ENCODE data around the gene DIS3L. TPM values are rescaled to one million over a fixed set of nuclear protein-coding genes. Genes with fewer than 3 reads are reported as not detected.

The DIS3L gene
- total RNA-seq, 6 donors from 2014 or later, result 20.1 to 48.2 (median 26.9) TPM

GRCh38 chr15:66309828-66310227 lies 16.5 kb downstream of the DIS3L start:
- Histone ChIP-seq H3K4me3 (no peak overlapping the region), H3K36me3 (peaks cover 7 to 86% (median 50%) of the 10 kb centered on the region in 4 donors), H3K27ac (no peak overlapping the region), H3K4me1 (no peaks in the 10 kb centered on the region), H3K9me3 (no peaks in the 10 kb centered on the region), H3K27me3 (no peaks in the 10 kb centered on the region)
- no peak for DNase-seq
- WGBS, 2 donors, result 96 to 100% methylated on average over 3 of the region's 3 CpGs
- no peak for ATAC-seq (ENCODE audit: low FRiP score in 2 of 2)
- no peak for TF ChIP-seq POLR2AphosphoS5 (IDR thresholded peaks at IDR 0.05)
- TF ChIP-seq CTCF (IDR thresholded peaks at IDR 0.05), result no peak
- no peak for TF ChIP-seq POLR2A (IDR thresholded peaks at IDR 0.05)
- no peak for TF ChIP-seq EP300 (IDR thresholded peaks at IDR 0.05)

- Histone ChIP-seq H3K4me1 (no peaks in the 10 kb centered on the region), H3K9me3 (no peaks in the 10 kb centered on the region), H3K27me3 (no peaks in the 10 kb centered on the region), H3K36me3 (peaks cover 7 to 91% (median 58%) of the 10 kb centered on the region in 4 donors), H3K4me3 (no peak overlapping the region), H3K27ac (no peak overlapping the region)
- no peak for DNase-seq
- no peak for ATAC-seq (ENCODE audit: low FRiP score in 2 of 2)
- 83 to 86% methylated on average over 2 of the region's 2 CpGs for WGBS, 2 donors
- TF ChIP-seq POLR2A (IDR thresholded peaks at IDR 0.05), result no peak
- TF ChIP-seq CTCF (IDR thresholded peaks at IDR 0.05), result no peak
- no peak for TF ChIP-seq POLR2AphosphoS5 (IDR thresholded peaks at IDR 0.05)
- TF ChIP-seq EP300 (IDR thresholded peaks at IDR 0.05), result no peak
These were observed 17.4 kb downstream of the DIS3L start for GRCh38 chr15:66310786-66311185.

- Histone ChIP-seq H3K4me3 (no peak overlapping the region), H3K27ac (no peak overlapping the region), H3K4me1 (no peaks in the 10 kb centered on the region), H3K27me3 (no peaks in the 10 kb centered on the region), H3K36me3 (peaks cover 7 to 94% (median 61%) of the 10 kb centered on the region in 4 donors), H3K9me3 (no peaks in the 10 kb centered on the region)
- 94 to 98% methylated on average over 2 of the region's 2 CpGs for WGBS, 2 donors
- ATAC-seq (ENCODE audit: low FRiP score in 2 of 2), result no peak
- TF ChIP-seq EP300 (IDR thresholded peaks at IDR 0.05), result no peak
- DNase-seq, result no peak
These were observed 18.8 kb downstream of the DIS3L start for GRCh38 chr15:66312144-66312543.

- TF ChIP-seq EP300 (IDR thresholded peaks at IDR 0.05), result no peak
- Histone ChIP-seq H3K4me3 (no peak overlapping the region), H3K4me1 (no peaks in the 10 kb centered on the region), H3K27ac (no peak overlapping the region), H3K27me3 (no peaks in the 10 kb centered on the region), H3K9me3 (no peaks in the 10 kb centered on the region), H3K36me3 (peaks cover 13 to 96% (median 52%) of the 10 kb centered on the region in 4 donors)
- DNase-seq (no peak), ATAC-seq (ENCODE audit: low FRiP score in 2 of 2) (no peak)
- 88 to 91% methylated on average over 12 of the region's 12 CpGs for WGBS, 2 donors
These were observed 30.1 kb downstream of the DIS3L start for GRCh38 chr15:66323312-66323928.

- Histone ChIP-seq H3K27ac (no peak overlapping the region), H3K9me3 (no peaks in the 10 kb centered on the region), H3K36me3 (peaks cover 13 to 98% (median 57%) of the 10 kb centered on the region in 4 donors), H3K4me3 (no peak overlapping the region), H3K27me3 (no peaks in the 10 kb centered on the region), H3K4me1 (no peaks in the 10 kb centered on the region)
- DNase-seq, result no peak
- no peak for TF ChIP-seq POLR2AphosphoS5 (IDR thresholded peaks at IDR 0.05)
- TF ChIP-seq EP300 (IDR thresholded peaks at IDR 0.05), result no peak
- TF ChIP-seq POLR2A (IDR thresholded peaks at IDR 0.05), result no peak
- TF ChIP-seq CTCF (IDR thresholded peaks at IDR 0.05), result no peak
- no peak for ATAC-seq (ENCODE audit: low FRiP score in 2 of 2)
- WGBS, 2 donors, result 93 to 97% methylated on average over 11 of the region's 11 CpGs
These were observed 32.7 kb downstream of the DIS3L start for GRCh38 chr15:66326051-66326450.

GRCh38 chr15:66327736-66328135 lies 34.4 kb downstream of the DIS3L start:
- no peak for TF ChIP-seq POLR2AphosphoS5 (IDR thresholded peaks at IDR 0.05)
- no peak for TF ChIP-seq EP300 (IDR thresholded peaks at IDR 0.05)
- no peak for TF ChIP-seq CTCF (IDR thresholded peaks at IDR 0.05)
- no peak for TF ChIP-seq POLR2A (IDR thresholded peaks at IDR 0.05)
- no peaks in the 10 kb centered on the region for H3K4me1 ChIP-seq
- H3K36me3 ChIP-seq, result peaks cover 13 to 100% (median 64%) of the 10 kb centered on the region in 4 donors
- no peak overlapping the region for H3K4me3 ChIP-seq
- H3K9me3 ChIP-seq, result no peaks in the 10 kb centered on the region
- no peaks in the 10 kb centered on the region for H3K27me3 ChIP-seq
- H3K27ac ChIP-seq, result no peak overlapping the region
- ATAC-seq (ENCODE audit: low FRiP score in 2 of 2), result no peak
- no peak for DNase-seq
- WGBS, 2 donors, result 93% methylated on average over 4 of the region's 4 CpGs
